GM18508 (cell line): ENCODE measurements around the gene TAPT1.

ENCODE experiments used
- ATAC-seq: cut with Tn5 transposase; IDR thresholded peaks from one replicate; pipeline ENCODE4 v1.9.1; 2021; ENCODE audit warnings: moderate number of reproducible peaks; ENCODE audit not compliant: insufficient read depth, unreplicated experiment

Gene TAPT1

GRCh38 chr4:16140231-16140878 lies 85.9 kb downstream of the TAPT1 start:
- no peak for ATAC-seq

- ATAC-seq: no peak
Observed at GRCh38 chr4:16139066-16139945, 87.0 kb downstream of the TAPT1 start.

DNA sequence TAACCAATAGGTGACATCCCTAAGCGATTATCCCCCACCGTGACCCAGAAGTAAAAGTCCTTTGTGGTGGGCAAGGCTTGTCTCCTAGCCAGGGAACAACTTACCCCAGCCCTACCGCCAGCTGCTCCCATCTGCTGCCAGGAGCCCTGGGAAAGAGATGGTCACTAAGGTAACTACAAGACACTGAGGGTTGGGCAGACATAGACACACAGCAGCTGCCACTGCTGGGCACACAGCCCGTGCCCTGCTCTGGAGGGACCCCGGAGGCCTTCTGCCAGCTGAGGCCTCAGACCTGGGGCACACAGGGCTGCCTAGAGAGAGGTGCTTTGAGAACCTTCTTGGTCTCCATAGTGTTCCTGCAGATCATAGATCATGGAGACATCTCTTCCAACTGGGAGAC lies 89.4 kb downstream of the TAPT1 start:
- ATAC-seq: no peak

- ATAC-seq: no peak
Observed at GRCh38 chr4:16136311-16136710, 90.0 kb downstream of the TAPT1 start.

- no peak for ATAC-seq
Observed at GRCh38 chr4:16133406-16133805, 92.9 kb downstream of the TAPT1 start.

DNA sequence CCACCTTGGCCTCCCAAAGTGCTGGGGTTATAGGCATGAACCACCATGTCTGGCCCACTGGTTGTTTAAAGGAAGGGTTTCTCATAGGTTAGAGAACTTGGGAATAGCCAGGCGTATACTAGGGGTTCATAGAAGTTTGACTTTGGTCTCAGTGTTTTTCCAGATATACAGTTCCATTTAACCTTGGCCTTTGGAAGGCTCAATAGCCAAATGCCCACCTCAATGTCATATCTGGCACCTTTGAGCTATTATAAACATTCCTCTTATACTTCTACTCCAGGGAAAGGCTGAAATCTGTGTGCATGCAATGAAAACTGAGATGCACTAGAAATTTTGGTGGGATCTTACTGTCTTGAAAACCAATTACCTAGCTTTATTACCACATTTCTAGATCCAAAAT lies 95.0 kb downstream of the TAPT1 start:
- ATAC-seq: no peak

DNA sequence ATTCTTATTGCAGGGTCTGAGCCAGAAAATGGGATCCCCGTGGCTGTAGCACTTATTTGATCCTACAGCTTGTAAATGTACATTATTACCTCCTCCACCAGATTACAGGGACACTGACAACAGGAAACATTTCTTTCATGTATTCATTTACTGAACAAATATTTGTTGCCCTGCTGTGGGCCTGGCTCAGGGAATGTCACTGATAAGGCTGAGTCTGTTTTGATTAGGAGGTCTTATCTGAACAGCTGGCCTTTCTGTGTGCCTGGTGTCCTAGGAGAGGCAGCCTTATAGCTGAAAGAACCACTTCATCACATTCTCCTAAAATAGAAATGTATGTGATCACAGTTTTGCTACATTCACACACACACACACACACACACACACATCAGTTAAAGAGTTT lies 96.9 kb downstream of the TAPT1 start:
- ATAC-seq: no peak

GRCh38 chr4:16126714-16127113 lies 99.6 kb downstream of the TAPT1 start:
- ATAC-seq: no peak

GRCh38 chr4:16125571-16126445 lies 100.5 kb downstream of the TAPT1 start:
- ATAC-seq: no peak

DNA sequence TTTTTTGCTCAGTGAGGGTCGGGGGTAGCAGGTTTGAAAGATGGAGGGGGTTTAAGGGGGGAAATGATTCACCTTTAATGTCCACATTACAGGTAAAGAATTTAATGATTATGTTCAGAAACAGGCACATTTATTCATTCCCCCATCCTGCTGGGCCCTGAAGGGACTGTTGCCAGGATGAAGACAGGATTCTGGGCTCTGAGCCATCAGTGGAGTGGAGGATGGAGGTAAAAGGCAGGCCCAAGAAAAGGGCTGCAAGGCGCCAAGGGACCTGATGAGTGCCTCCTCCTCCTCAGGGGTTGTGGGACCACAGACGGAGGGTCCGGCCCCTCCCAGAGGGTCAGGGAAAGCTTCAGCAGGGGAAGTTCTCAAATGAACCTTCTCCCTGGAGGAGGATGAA lies 102.0 kb downstream of the TAPT1 start:
- no peak for ATAC-seq

DNA sequence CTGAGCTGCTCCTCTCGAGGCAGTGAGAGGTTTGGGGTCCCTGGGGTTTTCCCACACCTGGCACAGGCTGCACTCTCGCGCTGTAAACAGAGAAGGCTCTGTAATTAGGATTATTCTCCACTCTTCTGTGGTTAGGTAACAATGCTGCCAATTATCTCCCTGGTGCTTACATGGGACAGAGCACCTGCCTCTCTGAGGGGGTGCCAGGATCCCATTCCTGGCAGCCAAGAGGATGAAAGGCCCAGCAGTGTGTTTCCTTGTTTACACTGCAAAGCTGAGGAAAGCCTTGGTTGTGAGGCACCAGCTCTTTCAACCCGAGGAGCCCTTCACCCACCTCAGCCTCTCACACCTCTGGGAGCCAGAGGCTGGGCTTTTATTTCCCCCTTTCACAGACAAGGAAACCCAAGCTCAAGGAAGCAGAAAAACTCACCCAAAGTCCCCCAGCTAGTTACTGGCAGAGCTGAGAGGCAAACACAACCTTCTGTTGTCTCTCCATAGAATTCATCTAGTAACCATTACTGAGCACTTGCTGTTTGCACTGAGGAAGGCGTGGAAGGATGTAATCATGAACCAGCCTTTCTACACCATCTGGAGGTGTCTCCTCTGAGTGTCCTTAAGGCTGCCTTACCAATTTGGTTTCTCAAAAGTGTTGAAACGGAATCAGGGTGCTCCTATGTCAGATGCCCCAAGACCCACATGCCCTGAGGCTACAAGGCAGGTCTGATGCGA lies 102.8 kb downstream of the TAPT1 start:
- no peak for ATAC-seq

DNA sequence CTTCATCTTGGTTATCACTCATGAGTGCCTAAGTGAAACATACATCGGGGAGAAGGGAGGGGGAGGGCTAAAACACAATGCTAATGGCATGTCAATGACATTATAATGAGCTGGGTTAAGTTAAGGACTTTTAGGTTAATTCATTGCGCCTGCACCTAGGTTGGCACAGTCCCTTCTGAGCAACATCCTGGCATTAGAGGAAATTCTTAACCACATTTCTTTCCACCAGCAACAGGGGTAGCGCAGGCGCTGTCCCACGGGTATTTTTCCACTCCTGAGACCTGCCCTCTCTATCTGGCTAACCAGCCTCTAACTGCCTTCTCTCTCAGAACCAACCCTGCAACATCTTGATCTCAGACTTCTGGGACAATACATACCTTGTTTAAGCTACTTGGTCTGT lies 103.5 kb downstream of the TAPT1 start:
- no peak for ATAC-seq

GRCh38 chr4:16122308-16122711 lies 104.0 kb downstream of the TAPT1 start:
- no peak for ATAC-seq

GRCh38 chr4:16120720-16121119 lies 105.6 kb downstream of the TAPT1 start:
- ATAC-seq: peak; percentile 49

- ATAC-seq: no peak
Observed at GRCh38 chr4:16119981-16120380, 106.3 kb downstream of the TAPT1 start.

- no peak for ATAC-seq
Observed at GRCh38 chr4:16118090-16118489, 108.2 kb downstream of the TAPT1 start.

DNA sequence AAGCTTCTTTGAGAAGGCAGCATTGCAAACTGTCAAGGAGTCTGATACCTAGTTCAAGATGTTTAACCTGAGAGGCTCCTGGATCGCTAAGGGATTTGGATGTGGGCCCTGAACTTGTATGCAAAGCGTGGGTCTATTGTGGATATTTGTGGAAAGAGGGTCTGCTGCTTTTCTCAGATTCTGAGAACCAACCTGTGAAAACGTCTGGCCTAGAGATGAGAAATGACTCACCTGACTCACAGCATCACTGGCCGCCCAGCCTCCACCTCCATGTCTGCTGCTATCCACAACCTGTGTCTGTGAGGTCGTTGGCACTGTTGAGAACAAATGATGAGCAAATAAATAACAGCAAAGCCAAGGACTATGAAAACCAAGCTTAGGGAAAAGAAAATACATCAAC lies 109.1 kb downstream of the TAPT1 start:
- ATAC-seq: no peak

DNA sequence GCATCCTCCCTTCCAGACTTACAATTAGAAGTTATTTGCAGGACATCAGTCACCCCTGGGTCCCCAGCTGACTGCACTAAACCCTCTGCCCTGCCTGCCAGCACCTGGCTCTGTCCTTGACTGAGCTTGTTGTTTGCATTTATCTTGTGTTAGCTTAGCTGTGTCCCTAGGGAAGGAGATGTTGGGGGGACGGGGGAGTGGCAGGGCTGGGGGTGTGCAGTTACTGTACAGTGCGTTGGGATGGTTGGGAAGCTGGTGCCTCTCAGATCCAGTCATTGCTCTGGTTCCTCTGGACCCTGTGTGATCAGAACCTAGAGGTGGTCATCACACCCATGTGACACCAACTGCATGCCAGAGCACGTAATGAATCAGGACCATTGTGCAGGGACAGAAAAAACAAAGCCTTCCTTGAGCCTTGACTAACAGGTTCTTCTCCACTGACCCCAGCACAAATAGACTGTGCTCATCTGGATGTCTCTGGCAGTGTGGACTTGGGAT lies 109.7 kb downstream of the TAPT1 start:
- no peak for ATAC-seq

- no peak for ATAC-seq
Observed at GRCh38 chr4:16116019-16116418, 110.3 kb downstream of the TAPT1 start.

DNA sequence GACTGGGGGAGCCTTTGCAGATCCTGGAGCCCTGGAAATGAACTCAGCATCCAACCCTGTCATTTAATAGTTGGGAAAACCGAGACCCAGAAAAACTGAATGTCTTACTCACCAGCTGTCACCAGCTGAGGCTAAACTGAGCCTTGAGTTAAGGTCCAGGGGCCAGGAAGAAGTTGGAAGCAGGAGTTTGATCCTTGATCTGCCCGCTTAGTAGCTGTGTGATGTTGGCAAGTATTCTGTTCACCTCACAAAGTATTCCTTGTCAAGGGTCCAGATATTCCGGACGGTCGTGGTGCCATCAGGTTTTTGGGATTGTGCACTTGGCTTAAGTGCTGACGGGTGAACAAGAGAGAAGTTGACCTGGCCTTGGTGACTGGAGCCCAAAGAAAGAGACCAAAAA lies 111.7 kb downstream of the TAPT1 start:
- no peak for ATAC-seq
